Rectal smooth muscle tissue (tissue), 1 donor: Measurements from ENCODE around the gene WDFY1.

ENCODE experiments used
- H3K27ac ChIP-seq: one replicate; pipeline ENCODE4 v1.7.0; 2013; ENCODE audit warnings: low read depth, low read length, inconsistent platforms
- H3K27me3 ChIP-seq: one replicate; pipeline ENCODE4 v1.7.0; 2013; ENCODE audit warnings: low read length; ENCODE audit not compliant: control insufficient read depth, insufficient read depth
- H3K36me3 ChIP-seq: one replicate; pipeline ENCODE4 v1.7.0; 2013; ENCODE audit warnings: low read length; ENCODE audit not compliant: control insufficient read depth, insufficient read depth
- H3K4me1 ChIP-seq: one replicate; pipeline ENCODE4 v1.7.0; 2013; ENCODE audit warnings: low read length; ENCODE audit not compliant: control insufficient read depth, insufficient read depth
- H3K4me3 ChIP-seq: one replicate; pipeline ENCODE4 v1.7.0; 2013; ENCODE audit warnings: low read length
- H3K9ac ChIP-seq: one replicate; pipeline ENCODE4 v1.7.0; 2013; ENCODE audit warnings: low read length

The WDFY1 gene

DNA sequence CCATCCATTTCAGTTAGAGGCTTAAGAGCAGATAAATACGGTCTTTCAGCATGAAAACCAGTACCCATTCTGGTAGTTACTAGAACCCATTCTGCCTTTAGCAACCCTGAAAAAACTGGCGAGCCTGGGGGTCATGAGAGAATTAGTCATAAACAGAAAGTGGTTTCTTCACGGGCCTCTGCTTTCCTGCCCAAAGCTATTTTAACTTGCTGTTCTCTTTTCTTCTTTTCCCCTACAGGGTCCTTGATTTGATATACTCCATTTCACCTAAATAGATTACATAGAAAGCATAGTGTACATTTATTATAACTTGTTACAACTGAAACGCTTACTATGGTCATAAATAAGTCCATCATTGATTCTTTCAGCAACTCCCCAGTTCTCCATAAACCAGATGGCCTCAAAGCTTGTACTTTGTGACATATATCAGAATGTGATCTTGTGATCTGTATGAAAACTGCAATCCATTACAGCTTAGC, 48.3 kb downstream of the WDFY1 start:
- Histone ChIP-seq H3K27ac (no peak overlapping the region), H3K9ac (no peak overlapping the region), H3K36me3 (peaks cover 7% of the 10 kb centered on the region), H3K27me3 (no peaks in the 10 kb centered on the region), H3K4me3 (no peak overlapping the region), H3K4me1 (no peaks in the 10 kb centered on the region)

DNA sequence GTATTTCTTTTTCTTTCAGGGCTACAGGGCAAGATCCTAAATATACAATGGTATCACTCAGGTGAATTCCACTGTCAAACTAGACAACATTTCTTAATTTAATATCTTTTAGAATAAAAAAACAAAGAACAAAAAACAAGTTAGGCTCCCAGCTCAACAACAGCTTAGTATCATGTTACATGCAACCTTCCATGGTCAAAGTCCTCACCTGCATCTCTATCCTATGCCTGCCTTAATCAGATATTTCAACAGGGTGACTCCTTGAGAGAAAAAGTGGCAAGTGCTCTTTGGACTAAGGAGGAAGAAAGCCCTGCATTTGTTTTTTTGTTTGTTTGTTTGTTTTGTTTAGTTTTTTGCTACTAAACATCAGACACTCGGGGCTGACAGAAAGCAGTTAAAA, 50.2 kb downstream of the WDFY1 start:
- Histone ChIP-seq H3K36me3 (peaks cover under 1% of the 10 kb centered on the region), H3K4me3 (no peak overlapping the region), H3K27ac (no peak overlapping the region)

DNA sequence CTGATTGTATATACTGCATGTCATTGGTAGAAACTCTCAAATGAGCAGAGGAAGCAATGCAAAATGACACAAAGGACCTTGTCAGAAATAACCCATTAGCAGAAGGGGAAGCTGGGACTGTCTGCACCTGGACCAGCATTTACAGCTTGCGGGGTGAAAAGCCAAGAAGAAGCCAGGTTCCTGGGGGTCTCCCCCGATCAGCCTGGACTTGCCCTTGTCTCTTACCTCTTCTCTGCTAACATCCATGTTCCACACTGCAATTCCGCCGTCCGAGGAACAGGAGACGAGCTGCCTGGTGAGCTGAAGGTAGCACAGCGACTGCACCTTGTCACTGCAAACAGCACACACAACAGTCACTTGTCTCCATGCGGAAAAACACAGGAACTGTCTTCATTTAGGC, 51.1 kb downstream of the WDFY1 start:
- H3K4me3 ChIP-seq = no peak overlapping the region
- no peaks in the 10 kb centered on the region for H3K27me3 ChIP-seq
- no peak overlapping the region for H3K9ac ChIP-seq
- H3K4me1 ChIP-seq = no peaks in the 10 kb centered on the region
- no peak overlapping the region for H3K27ac ChIP-seq
- H3K36me3 ChIP-seq = peaks cover 5% of the 10 kb centered on the region

More for the DNA sequence above, 50.2 kb downstream of the WDFY1 start:
- H3K9ac ChIP-seq = no peak overlapping the region
- no peaks in the 10 kb centered on the region for H3K4me1 ChIP-seq
- no peaks in the 10 kb centered on the region for H3K27me3 ChIP-seq

DNA sequence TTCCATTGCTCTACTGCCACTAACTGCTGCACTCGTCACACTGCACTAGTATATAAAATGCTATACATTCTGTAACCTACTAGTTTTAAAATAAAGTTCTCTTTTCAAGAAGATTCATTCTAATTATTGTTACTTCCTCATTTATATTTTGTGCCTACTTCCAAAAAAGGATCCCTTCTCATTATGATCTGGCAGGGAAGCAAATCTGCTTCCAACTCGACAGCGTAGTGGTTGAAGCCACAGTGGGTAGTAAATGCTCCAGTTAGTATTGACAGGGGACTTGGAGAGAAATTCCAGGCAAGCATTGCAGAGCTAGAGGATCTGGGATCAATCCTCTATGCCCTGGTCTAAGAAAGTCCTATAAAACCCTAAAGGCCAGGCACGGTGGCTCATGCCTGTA, 54.4 kb downstream of the WDFY1 start:
- Histone ChIP-seq H3K27ac (no peak overlapping the region), H3K27me3 (no peaks in the 10 kb centered on the region), H3K4me1 (no peaks in the 10 kb centered on the region), H3K36me3 (peaks cover 6% of the 10 kb centered on the region), H3K4me3 (no peak overlapping the region), H3K9ac (no peak overlapping the region)

DNA sequence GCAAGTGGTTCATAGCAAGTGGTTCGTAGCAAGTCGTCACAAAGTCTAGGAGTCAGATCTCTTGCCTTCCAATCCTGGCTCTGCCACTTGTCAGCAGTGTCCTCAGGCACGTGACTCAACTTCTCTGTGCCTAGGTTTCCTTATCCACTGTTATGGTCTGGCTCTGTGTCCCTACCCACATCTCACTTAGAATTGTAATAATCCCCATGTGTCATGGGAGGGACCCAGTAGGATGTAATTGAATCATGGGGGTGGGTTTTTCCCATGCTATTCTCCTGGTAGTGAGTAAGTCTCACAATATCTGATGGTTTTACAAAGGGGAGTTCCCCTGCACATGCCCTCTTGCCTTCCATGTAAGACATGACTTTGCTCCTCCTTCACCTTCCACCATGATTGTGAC, 55.9 kb downstream of the WDFY1 start:
- Histone ChIP-seq H3K27me3 (no peaks in the 10 kb centered on the region), H3K4me3 (no peak overlapping the region), H3K4me1 (no peaks in the 10 kb centered on the region), H3K9ac (no peak overlapping the region), H3K27ac (no peak overlapping the region), H3K36me3 (peaks cover 12% of the 10 kb centered on the region)

DNA sequence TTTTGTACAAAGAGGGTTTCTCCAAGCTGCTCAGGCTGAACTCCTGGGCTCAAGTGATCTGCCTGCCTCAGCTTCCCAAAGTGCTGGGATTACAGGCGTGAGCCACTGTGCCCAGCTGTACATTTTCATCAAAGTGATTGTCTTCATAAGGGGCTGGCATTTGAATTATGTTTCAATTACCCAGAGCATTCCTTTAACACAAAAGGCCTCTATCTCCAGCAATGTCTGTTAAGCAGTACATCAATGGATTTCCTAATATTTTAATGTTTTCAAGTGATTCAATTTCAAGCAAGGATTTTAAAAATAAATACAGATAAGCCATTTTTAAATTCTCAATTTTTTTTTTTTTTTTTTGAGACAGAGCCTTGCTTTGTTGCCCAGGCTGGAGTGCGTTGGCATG, 56.9 kb downstream of the WDFY1 start:
- Histone ChIP-seq H3K4me3 (no peak overlapping the region), H3K36me3 (peaks cover 14% of the 10 kb centered on the region), H3K9ac (no peak overlapping the region), H3K4me1 (no peaks in the 10 kb centered on the region), H3K27me3 (no peaks in the 10 kb centered on the region), H3K27ac (no peak overlapping the region)

DNA sequence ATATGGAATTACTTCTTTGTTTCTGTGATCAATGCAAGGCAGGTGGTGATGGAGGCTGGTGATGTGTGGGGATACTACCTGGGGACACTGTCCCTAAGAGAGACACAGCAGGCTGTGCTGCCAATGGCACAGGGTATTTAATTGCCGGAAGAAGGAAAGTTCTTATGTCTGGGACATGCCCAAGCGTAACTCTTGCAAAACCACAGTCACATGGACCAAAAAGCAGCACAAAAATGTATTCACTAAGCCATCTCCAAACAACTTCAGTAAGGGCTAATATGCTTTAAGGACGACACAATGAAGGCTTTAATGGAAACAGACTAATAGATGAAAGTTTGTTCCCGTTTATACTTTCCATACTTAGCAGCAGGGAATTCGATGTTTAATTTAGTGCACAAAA, 58.0 kb downstream of the WDFY1 start:
- no peak overlapping the region for H3K27ac ChIP-seq
- H3K9ac ChIP-seq = no peak overlapping the region
- H3K36me3 ChIP-seq = peaks cover 16% of the 10 kb centered on the region
- no peaks in the 10 kb centered on the region for H3K4me1 ChIP-seq
- no peaks in the 10 kb centered on the region for H3K27me3 ChIP-seq
- no peak overlapping the region for H3K4me3 ChIP-seq

DNA sequence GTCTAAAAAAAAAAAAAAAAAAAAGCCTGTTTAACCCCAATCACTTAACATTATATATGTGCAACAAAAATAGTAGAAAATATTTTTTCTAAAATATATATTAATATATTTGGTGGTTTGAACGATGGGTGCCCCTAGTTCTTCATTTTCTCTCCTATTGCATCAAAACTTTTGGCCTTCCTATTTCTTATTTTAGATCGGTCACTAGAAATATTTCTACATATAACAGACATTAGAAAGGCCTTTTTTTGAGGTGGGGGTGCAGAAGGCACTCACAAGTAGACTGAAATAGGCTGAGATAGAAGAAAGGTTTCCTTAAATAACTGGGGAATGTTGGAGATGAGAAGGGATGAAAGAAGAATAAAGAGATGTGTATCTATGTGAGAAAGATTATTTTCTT, 58.4 kb downstream of the WDFY1 start:
- no peaks in the 10 kb centered on the region for H3K4me1 ChIP-seq
- H3K27ac ChIP-seq = no peak overlapping the region
- peaks cover 16% of the 10 kb centered on the region for H3K36me3 ChIP-seq
- no peak overlapping the region for H3K9ac ChIP-seq
- H3K4me3 ChIP-seq = no peak overlapping the region
- no peaks in the 10 kb centered on the region for H3K27me3 ChIP-seq

DNA sequence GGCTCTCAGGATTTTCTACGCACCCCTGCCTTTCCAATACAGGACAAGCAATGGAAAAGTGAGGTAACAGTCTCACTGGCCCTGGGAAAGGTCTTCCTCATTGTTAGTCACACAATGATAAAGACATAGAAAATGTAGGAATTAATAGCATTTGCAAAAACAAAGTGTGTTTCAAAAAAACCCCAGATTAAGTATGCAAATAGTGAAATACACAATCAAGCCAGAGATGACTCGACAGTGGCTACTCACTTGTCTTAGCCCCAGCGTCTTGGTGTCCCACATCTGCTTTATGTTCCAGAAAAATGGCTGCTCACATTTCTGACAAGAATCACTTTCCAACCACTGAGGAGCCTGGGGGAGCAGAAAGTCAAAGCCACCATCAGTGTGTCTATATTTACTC, 60.7 kb downstream of the WDFY1 start:
- no peaks in the 10 kb centered on the region for H3K4me1 ChIP-seq
- H3K27me3 ChIP-seq = no peaks in the 10 kb centered on the region
- peaks cover 24% of the 10 kb centered on the region for H3K36me3 ChIP-seq
- no peak overlapping the region for H3K27ac ChIP-seq
- H3K4me3 ChIP-seq = no peak overlapping the region
- no peak overlapping the region for H3K9ac ChIP-seq

DNA sequence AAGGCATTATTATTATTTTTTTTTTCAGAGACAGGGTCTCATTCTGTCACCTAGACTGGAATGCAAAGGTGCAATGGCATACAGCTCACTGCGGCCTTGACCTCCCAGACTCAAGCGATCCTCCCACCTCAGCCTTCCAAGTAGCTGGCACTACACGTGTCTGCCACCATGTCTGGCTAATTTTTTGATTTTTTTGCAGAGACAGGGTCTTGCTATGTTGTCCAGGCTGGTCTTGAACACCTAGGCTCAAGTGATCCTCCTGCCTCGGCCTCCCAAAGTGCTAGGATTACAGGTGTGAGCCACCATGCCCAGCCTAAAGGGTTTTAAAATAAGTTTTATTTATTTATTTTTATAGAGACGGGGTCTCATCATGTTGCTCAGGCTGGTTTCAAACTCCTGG, 62.4 kb downstream of the WDFY1 start:
- H3K4me1 ChIP-seq = no peaks in the 10 kb centered on the region
- H3K27ac ChIP-seq = no peak overlapping the region
- H3K4me3 ChIP-seq = no peak overlapping the region
- peaks cover 24% of the 10 kb centered on the region for H3K36me3 ChIP-seq
- no peak overlapping the region for H3K9ac ChIP-seq
- H3K27me3 ChIP-seq = no peaks in the 10 kb centered on the region

DNA sequence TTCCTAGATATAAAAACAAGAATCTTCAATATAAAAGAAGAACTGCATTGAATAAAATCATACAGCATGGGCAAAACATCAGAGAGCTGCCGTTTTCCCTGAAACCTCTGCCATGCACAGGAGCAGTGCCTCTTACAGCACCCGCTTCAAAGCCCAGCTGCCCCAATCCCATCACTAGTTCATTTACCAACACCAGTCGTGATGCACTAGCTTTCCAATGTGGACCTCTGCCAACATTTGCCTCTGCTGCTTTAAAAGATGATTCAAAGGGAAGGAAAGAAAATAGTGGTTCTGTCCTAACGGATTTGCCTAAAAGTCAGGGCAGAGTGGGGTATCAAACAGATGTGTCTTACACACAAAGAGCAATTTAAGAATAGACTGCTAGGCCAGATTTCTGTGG, 64.3 kb downstream of the WDFY1 start:
- no peak overlapping the region for H3K27ac ChIP-seq
- H3K36me3 ChIP-seq = peaks cover 24% of the 10 kb centered on the region
- no peaks in the 10 kb centered on the region for H3K27me3 ChIP-seq
- H3K4me1 ChIP-seq = no peaks in the 10 kb centered on the region
- no peak overlapping the region for H3K9ac ChIP-seq
- H3K4me3 ChIP-seq = no peak overlapping the region

DNA sequence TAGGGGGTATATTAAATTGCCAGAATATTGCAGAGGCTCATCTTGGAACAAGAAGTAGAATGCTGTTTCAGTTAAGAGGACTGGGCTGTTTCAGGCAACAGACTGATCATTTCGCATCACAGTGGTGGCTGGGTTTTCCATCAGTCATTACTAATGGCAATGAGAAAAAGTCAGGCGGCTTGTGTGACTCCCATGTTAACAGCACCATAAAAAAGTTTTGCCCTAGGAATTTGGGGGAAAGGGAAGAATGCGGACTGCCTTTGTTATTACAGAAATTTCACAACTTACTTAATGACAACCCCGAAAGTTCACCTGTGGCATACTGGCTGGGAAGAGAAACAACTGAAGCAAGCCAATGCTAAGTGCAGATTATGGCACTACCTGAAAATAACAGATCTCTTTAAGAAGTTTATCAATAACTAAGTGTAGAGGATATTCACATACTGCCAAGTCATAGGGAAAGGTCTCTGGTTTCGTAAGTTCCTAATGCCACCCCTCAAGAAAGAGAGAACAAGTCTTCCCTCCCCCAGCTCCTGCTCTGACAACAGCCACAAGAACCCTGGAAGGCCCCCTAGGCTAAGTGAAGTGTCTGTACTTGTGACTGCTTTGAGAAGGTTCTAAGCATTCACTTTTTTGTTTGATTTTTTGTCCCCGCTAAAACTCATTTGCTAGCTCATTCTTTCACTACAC, 67.3 kb downstream of the WDFY1 start:
- no peaks in the 10 kb centered on the region for H3K4me1 ChIP-seq
- no peak overlapping the region for H3K27ac ChIP-seq
- H3K4me3 ChIP-seq = no peak overlapping the region
- peaks cover 19% of the 10 kb centered on the region for H3K36me3 ChIP-seq
- no peak overlapping the region for H3K9ac ChIP-seq
- no peaks in the 10 kb centered on the region for H3K27me3 ChIP-seq

DNA sequence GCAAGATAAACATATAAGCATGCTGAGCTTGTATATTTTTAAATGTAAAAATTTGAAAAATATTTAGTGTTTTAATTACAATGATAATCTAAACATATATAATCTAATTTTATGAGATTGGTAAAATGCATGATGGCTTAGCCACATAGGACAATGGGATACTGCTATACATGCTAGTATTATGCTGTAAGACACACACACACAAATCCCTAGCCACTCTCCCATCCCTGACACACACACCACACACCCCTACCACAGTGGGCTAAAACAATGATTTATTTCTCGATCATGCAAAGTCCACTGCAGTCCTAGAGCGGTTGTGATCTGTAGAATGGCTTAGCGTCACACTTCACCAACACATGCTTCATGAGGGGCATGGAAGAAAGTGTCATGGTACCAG, 71.5 kb downstream of the WDFY1 start:
- peaks cover 4% of the 10 kb centered on the region for H3K36me3 ChIP-seq
- H3K4me1 ChIP-seq = no peaks in the 10 kb centered on the region
- H3K9ac ChIP-seq = no peak overlapping the region
- H3K4me3 ChIP-seq = no peak overlapping the region
- H3K27ac ChIP-seq = no peak overlapping the region
- no peaks in the 10 kb centered on the region for H3K27me3 ChIP-seq
